ENCODE results near the gene TRIM60. TPM values are rescaled to one million over a fixed set of nuclear protein-coding genes. Genes with fewer than 3 reads are reported as not detected.
"Not testable (repeated sequence)": the region's sequence is repeated elsewhere in the genome, so short reads cannot be mapped to it uniquely, and the experiment has no call there.

TRIM60 gene
- total RNA-seq, 1 donor from 2014 or later = not detected

- no peak for TF ChIP-seq CTCF (IDR thresholded peaks at IDR 0.05)
- H3K27me3 ChIP-seq (ENCODE audit: low read depth) = no peaks in the 10 kb centered on the region
- H3K36me3 ChIP-seq = peaks cover 61% of the 10 kb centered on the region
- H3K9me3 ChIP-seq = no peaks in the 10 kb centered on the region
- H3K4me1 ChIP-seq = no peaks in the 10 kb centered on the region
- no peak overlapping the region for H3K4me3 ChIP-seq
- ATAC-seq (no peak), DNase-seq (no peak)
- H3K27ac ChIP-seq = no peak overlapping the region
- intact Hi-C loops (cut with DNase I) = no loop called here
These were observed 47.7 kb downstream of the TRIM60 start for GRCh38 chr4:165079476-165079875.

- H3K27me3 ChIP-seq (ENCODE audit: low read depth); H3K27ac ChIP-seq; intact Hi-C loops (cut with DNase I); H3K4me1 ChIP-seq; H3K9me3 ChIP-seq; ATAC-seq; DNase-seq; H3K4me3 ChIP-seq: not testable (repeated sequence)
- peaks cover 66% of the 10 kb centered on the region for H3K36me3 ChIP-seq
These were observed 53.0 kb downstream of the TRIM60 start for GRCh38 chr4:165084787-165085186.

GRCh38 chr4:165085946-165086345 is 54.1 kb downstream of the TRIM60 start:
- TF ChIP-seq CTCF (IDR thresholded peaks at IDR 0.05) = no peak
- intact Hi-C loops (cut with DNase I) = no loop called here
- ATAC-seq = no peak

GRCh38 chr4:165088366-165088765 is 56.6 kb downstream of the TRIM60 start:
- Histone ChIP-seq H3K4me1 (no peaks in the 10 kb centered on the region), H3K36me3 (peaks cover 67% of the 10 kb centered on the region), H3K9me3 (no peaks in the 10 kb centered on the region), H3K4me3 (no peak overlapping the region), H3K27me3 (ENCODE audit: low read depth) (no peaks in the 10 kb centered on the region), H3K27ac (no peak overlapping the region)
- no peak for TF ChIP-seq CTCF (IDR thresholded peaks at IDR 0.05)
- intact Hi-C loops (cut with DNase I) = no loop called here
- no peak for DNase-seq
- no peak for ATAC-seq

More at GRCh38 chr4:165085946-165086345, 54.1 kb downstream of the TRIM60 start:
- H3K9me3 ChIP-seq = no peaks in the 10 kb centered on the region
- H3K4me1 ChIP-seq = no peaks in the 10 kb centered on the region
- DNase-seq = no peak
- H3K36me3 ChIP-seq = peaks cover 58% of the 10 kb centered on the region
- H3K27ac ChIP-seq = no peak overlapping the region
- H3K27me3 ChIP-seq (ENCODE audit: low read depth) = no peaks in the 10 kb centered on the region
- H3K4me3 ChIP-seq = no peak overlapping the region

Other genes with a start within 250 kb of the TRIM60 start
- not detected for gene APELA, start 154.8 kb upstream of the TRIM60 start, total RNA-seq
- gene TRIM61, start 54.3 kb upstream of the TRIM60 start, total RNA-seq = 0.89 TPM
- gene TRIM75, start 21.9 kb downstream of the TRIM60 start, total RNA-seq = not detected
- gene TMEM192, start 80.9 kb downstream of the TRIM60 start, total RNA-seq = 23.3 TPM
- gene KLHL2, start 175.6 kb downstream of the TRIM60 start, total RNA-seq = 37.7 TPM

Measured in lower lobe of right lung (tissue), 2 donors.